Right cardiac atrium (tissue), 5 donors: ENCODE results near the gene LTBP2. TPM values are rescaled to one million over a fixed set of nuclear protein-coding genes. Genes with fewer than 3 reads are reported as not detected.

ENCODE experiments used
- ATAC-seq, 2 donors: fragments of 200-7000 bp; cut with Tn5 transposase; one replicate each; pipeline versions ENCODE4 v1.8.0 to v1.9.1; 2020; ENCODE audit warnings: moderate library complexity in 2 of 2, mild to moderate bottlenecking in 1 of 2
- DNase-seq, 3 donors: peaks; one replicate each; pipeline ENCODE4 v3.0.0-alpha.2; 2020
- H3K27ac ChIP-seq: one replicate; pipeline ENCODE4 v1.5.1; 2013; ENCODE audit warnings: mild to moderate bottlenecking, low read length, control low read depth, moderate library complexity
- H3K27me3 ChIP-seq: one replicate; pipeline ENCODE4 v1.6.1; 2013; ENCODE audit not compliant: control insufficient read depth, insufficient read depth
- H3K4me1 ChIP-seq: one replicate; pipeline ENCODE4 v1.6.1; 2013; ENCODE audit warnings: low read length; ENCODE audit not compliant: control insufficient read depth, insufficient read depth
- H3K4me3 ChIP-seq: one replicate; pipeline ENCODE4 v1.5.1; 2013; ENCODE audit warnings: low read length, control low read depth
- H3K9me3 ChIP-seq: one replicate; pipeline ENCODE4 v1.6.1; 2013; ENCODE audit warnings: low read length; ENCODE audit not compliant: control insufficient read depth
- WGBS: extraction: QIAGEN DNeasy Blood & Tissue Kit; methylation state at CpG from one replicate; pipeline ENCODE4 v1.1.7; 2013; 5-methylcytosine and 5-hydroxymethylcytosine counted together
- intact Hi-C, 4 donors: fragments of 100-400 bp; cut with DNase I; formaldehyde crosslinking; loops; one replicate each; pipeline versions ENCODE4 v1.11.0 to v1.14.0; 2022 to 2023
- polyA plus RNA-seq: library from polyadenylated mRNA; stranded (reverse); fragments of 200-250 nt; gene quantifications from one replicate; pipeline ENCODE4 v1.2.3, GENCODE V29; 2013
- total RNA-seq, 4 donors: library from RNA; stranded (reverse); fragmentation: NEBNext Ultra II Directional; extraction: Animal tissue kit (Norgen Biotek cat#: 25700); gene quantifications; one replicate each; pipeline ENCODE4 v1.2.1, GENCODE V29; 2021
- donor health status: healthy with polysubstance abuse.
- donor health status: DM: no; HTN: yes; CAD: no.
- donor health status: DM: no; HTN: no; CAD: no.
- donor health status: DM: no; HTN: yes; CAD: no; lungs with severe emphysema.
- donor health status: DM: yes; HTN: yes; CAD: no.

Gene LTBP2
- total and polyA plus RNA-seq, 5 donors, result 3.4 to 46.0 (median 22.0) TPM

GRCh38 chr14:74524076-74524811, 87.8 kb downstream of the LTBP2 start:
- WGBS, result 82% methylated on average over 14 of the region's 14 CpGs
- ATAC-seq (no peak), DNase-seq (no peak)
- Histone ChIP-seq H3K4me3 (no peak overlapping the region), H3K4me1 (no peaks in the 10 kb centered on the region), H3K27ac (no peak overlapping the region), H3K9me3 (no peaks in the 10 kb centered on the region), H3K27me3 (no peaks in the 10 kb centered on the region)
- intact Hi-C loops, result no loop called here

DNA sequence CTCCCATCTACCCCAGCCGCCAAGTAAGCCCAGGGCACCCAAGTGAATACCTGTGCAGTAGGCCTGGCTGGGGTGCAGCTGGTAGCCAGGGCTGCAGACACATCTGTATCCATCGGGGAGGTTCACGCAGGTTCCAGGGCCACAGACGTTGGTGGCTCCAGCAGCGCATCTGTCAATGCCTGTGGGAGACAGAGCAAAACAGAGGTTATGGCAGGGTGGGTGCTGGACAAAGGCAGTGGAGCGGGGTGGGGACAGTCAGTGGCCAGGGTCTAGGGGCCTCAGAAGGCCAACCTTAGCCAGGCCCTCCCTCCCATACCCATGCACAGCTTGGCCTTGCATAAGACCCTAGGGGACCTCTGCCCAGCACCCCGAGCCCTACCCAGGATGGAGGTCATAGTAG, 89.3 kb downstream of the LTBP2 start:
- no peaks in the 10 kb centered on the region for H3K9me3 ChIP-seq
- ATAC-seq, result no peak
- H3K27me3 ChIP-seq, result no peaks in the 10 kb centered on the region
- 93% methylated on average over 7 of the region's 7 CpGs for WGBS
- no peak for DNase-seq
- H3K27ac ChIP-seq, result no peak overlapping the region
- intact Hi-C loops, result no loop called here
- H3K4me1 ChIP-seq, result no peaks in the 10 kb centered on the region
- no peak overlapping the region for H3K4me3 ChIP-seq

- no peak overlapping the region for H3K27ac ChIP-seq
- intact Hi-C loops, result no loop called here
- DNase-seq (no peak), ATAC-seq (no peak)
- 86% methylated on average over 10 of the region's 10 CpGs for WGBS
- no peaks in the 10 kb centered on the region for H3K27me3 ChIP-seq
- no peaks in the 10 kb centered on the region for H3K4me1 ChIP-seq
- no peaks in the 10 kb centered on the region for H3K9me3 ChIP-seq
- no peak overlapping the region for H3K4me3 ChIP-seq
Observed at GRCh38 chr14:74521756-74522155, 90.3 kb downstream of the LTBP2 start.

DNA sequence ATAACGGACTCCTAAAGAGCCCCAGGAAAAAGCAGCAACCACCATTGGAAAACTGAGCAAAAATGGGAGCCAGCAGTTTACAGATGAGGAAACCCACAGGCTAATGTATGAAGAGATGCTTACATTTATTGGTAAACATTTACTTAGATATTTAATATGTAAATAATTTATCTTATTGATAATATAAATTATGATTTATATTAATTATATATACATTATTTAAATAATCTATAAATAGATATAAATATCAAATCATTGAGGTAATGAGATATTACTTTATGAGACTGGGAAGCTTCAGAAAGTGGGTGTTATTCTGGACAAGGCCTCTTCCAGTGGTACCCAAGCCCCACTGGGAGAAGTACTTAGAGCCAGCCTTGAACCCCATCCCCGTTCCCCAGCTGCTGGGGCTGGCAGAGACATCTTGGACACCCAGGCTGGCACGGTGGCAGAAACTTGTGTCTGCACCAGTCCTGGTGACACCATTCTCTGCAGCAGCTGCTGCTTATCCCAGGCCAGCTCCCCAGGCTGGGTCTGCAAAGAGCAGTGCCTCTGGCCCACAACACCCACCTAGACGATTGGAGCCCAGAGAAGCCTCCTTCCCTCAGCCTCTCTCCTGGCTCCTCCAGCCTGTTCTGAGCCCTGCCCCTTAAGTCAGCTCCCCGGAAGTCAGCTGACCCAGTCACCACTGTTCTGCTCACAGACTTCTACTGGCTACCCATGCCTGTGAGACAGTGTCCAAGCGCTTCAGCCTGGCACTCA, 92.5 kb downstream of the LTBP2 start:
- ATAC-seq, result no peak
- intact Hi-C loops, result no loop called here
- Histone ChIP-seq H3K9me3 (no peaks in the 10 kb centered on the region), H3K4me1 (no peaks in the 10 kb centered on the region), H3K27ac (no peak overlapping the region), H3K27me3 (no peaks in the 10 kb centered on the region), H3K4me3 (no peak overlapping the region)
- 81% methylated on average over 6 of the region's 6 CpGs for WGBS
- DNase-seq, result no peak

DNA sequence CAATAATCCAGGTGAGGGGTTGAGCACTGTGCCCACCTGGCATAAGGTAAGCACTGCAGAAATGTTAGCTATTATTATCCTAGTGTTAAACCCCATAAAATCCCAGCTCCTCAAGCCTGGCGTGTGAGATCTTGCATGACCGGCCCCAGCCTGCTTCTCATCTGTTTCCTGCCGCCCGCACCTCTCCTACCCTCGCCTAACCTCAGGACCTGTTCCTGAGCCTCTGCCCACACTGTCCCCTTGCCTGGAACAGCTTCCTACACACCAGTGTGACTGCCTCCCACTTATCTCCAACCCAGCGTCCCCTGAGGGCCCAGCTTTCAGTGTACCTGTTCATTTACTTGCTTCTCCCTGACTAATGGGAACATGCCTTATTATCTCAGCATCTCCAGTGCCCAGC, 93.8 kb downstream of the LTBP2 start:
- Histone ChIP-seq H3K4me1 (no peaks in the 10 kb centered on the region), H3K27me3 (no peaks in the 10 kb centered on the region), H3K9me3 (no peaks in the 10 kb centered on the region), H3K4me3 (no peak overlapping the region), H3K27ac (no peak overlapping the region)
- intact Hi-C loops, result no loop called here
- ATAC-seq, result no peak
- WGBS, result 85% methylated on average over 6 of the region's 6 CpGs
- DNase-seq, result no peak

DNA sequence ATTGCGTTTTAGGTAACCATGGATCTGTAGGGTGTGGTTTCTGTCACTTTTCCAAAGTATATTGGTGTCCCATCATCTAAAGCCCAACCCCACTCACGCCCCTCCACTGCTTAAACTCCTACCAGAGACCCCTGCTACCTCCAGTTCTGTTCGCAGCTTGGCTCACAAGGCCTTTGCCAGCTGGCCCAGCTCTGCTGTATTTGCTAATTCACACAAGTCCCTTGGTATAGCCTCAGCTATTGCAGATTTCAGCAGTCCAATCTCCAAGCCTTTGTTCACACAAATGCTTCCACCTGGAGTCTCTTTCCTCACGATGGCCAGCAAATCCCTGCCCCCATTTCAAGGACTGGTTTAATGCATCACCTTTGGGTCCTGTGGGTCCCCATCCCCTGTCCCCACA, 94.3 kb downstream of the LTBP2 start:
- ATAC-seq, result no peak
- Histone ChIP-seq H3K4me1 (no peaks in the 10 kb centered on the region), H3K9me3 (no peaks in the 10 kb centered on the region), H3K4me3 (no peak overlapping the region), H3K27ac (no peak overlapping the region), H3K27me3 (no peaks in the 10 kb centered on the region)
- WGBS, result 71% methylated on average over 4 of the region's 4 CpGs
- intact Hi-C loops, result no loop called here
- peak in 1 of 3 donors; percentile 19 for DNase-seq

DNA sequence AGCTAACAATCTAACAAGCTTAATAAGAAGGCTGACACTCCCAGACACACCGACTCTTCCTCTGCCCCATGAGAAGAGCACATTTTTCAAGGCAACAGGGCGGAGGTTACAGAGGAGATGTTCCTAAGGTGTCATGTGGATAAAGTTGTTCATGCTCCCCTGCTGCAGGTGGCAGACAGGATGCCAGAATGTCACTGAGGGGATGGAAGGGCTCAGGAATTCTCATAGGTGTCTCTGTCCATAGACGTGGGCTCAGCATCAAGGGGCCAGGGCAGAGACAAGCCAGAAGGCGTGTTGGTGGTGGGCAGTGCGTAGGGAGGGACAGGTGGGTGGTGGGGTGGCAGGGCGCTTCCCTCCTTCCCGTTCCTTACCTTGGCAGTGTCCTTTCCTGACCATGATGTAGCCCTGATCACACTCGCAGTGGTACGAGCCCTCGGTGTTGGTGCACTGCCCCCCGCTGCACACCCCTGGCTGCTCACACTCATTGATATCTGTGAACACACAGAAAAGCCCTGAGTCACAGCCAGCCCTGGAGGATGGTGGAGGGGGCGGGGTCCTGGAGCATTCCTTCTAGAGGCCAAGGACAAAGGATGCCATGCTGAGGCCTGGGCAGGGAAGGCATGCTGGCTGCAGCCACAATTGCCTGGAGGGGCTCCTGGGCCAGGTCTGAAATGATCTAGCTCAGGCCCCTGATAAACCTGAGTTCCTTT, 95.4 kb downstream of the LTBP2 start:
- Histone ChIP-seq H3K4me3 (no peak overlapping the region), H3K4me1 (no peaks in the 10 kb centered on the region), H3K27me3 (no peaks in the 10 kb centered on the region), H3K27ac (no peak overlapping the region), H3K9me3 (no peaks in the 10 kb centered on the region)
- intact Hi-C loops, result no loop called here
- WGBS, result 86% methylated on average over 12 of the region's 12 CpGs
- DNase-seq (peak in 2 of 3 donors; percentile 36 to 39), ATAC-seq (peak in 1 of 2 donors; percentile 22)

GRCh38 chr14:74515891-74516412, 96.1 kb downstream of the LTBP2 start:
- H3K9me3 ChIP-seq, result no peaks in the 10 kb centered on the region
- intact Hi-C loops, result no loop called here
- no peak overlapping the region for H3K27ac ChIP-seq
- DNase-seq, result peak in 2 of 3 donors; percentile 35 to 45
- 85% methylated on average over 8 of the region's 8 CpGs for WGBS
- no peaks in the 10 kb centered on the region for H3K27me3 ChIP-seq
- H3K4me3 ChIP-seq, result no peak overlapping the region
- no peak for ATAC-seq
- no peaks in the 10 kb centered on the region for H3K4me1 ChIP-seq

DNA sequence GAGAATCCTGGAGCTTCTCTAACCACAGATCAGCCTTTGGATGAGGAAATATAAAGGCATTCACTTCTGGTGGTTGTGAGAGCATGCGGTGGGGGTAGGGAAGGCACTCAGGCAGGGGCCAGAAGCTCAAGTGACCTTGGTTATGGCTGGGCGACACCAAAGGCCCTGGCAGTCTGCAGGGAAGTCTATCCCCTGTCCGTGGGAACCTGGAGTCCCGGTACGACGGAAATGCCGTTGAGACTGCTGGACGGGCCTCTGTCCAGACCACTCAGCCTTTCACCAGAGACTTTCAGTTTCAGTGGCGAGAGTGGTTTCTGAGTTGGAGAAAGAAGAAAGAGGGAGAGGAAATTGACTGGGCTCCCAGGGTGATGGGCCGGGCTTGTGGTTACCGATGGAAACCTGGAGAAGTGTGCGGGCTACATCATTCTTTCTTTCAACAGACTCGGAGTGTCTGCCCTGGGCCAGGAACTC, 97.5 kb downstream of the LTBP2 start:
- WGBS, result 62% methylated on average over 13 of the region's 13 CpGs
- H3K27ac ChIP-seq, result no peak overlapping the region
- H3K4me3 ChIP-seq, result no peak overlapping the region
- peak; percentile 12 to 42 for ATAC-seq
- no peaks in the 10 kb centered on the region for H3K9me3 ChIP-seq
- intact Hi-C loops, result no loop called here
- DNase-seq, result peak; percentile 51 to 62 (median 62)
- H3K4me1 ChIP-seq, result no peaks in the 10 kb centered on the region
- no peaks in the 10 kb centered on the region for H3K27me3 ChIP-seq

DNA sequence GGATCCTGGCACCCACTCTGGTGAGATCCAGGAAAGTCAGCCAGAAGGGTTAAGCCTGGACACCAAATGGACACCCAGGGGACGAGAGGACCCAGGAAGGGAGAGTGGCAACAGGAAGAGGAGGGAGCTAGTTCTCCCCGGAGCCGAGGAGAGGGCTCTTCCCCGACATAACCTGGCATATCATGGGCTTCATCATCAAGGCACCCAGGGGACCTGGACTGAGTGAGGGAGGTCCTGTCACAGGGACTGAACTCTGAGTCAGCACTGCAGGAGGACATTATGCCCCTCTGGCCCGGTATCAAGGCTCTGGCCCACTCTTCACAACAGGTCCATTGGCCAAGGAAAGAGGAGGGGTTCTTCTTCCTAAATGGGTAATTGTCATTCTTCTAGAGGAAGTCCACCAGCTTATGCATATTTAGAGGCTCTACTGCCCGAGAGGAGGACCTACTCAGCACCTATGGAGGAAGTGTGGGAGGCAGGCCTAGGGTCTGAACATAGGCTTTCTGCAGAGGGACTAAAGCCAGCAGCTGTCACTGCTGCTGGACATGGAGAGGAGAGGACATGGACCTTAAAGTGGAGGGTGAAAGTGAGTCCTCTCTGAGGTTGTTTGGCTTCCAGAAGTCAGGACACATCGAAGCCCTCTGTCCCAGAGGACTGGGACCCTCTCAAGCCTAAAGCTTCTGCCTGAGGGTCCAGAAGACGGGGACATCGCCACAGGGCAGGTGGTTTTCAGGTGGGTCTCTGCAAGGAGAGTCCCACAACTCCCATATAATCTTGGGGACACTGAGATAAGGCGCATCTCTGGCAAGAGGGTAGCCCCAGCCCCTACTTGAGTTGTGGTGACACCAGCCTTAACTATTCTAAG, 99.8 kb downstream of the LTBP2 start:
- ATAC-seq (no peak), DNase-seq (peak in 1 of 3 donors; percentile 35)
- Histone ChIP-seq H3K4me3 (no peak overlapping the region), H3K27ac (no peak overlapping the region), H3K4me1 (no peaks in the 10 kb centered on the region), H3K27me3 (no peaks in the 10 kb centered on the region), H3K9me3 (no peaks in the 10 kb centered on the region)
- 79% methylated on average over 10 of the region's 10 CpGs for WGBS
- intact Hi-C loops, result no loop called here
